ENCODE results near the gene VWA1. TPM values are rescaled to one million over a fixed set of nuclear protein-coding genes. Genes with fewer than 3 reads are reported as not detected.
A peak's percentile ranks its signal among the peaks of the same experiment; 100 is the strongest.

The VWA1 gene
- 20.5 TPM for total RNA-seq
- long read RNA-seq, full-length matches to known transcripts: 33 of 43 reads
- long read RNA-seq, partial matches to known transcripts: 9 of 43 reads
- long read RNA-seq, other reads (novel, unspliced or antisense): 1 of 43 reads

- peak; percentile 84 for DNase-seq (ENCODE audit: missing footprints)
- intact Hi-C loops (cut with DNase I): no loop called here
These were observed at the start of gene VWA1 for GRCh38 chr1:1435106-1435903. Gene VWA1, plus strand, starts transcription at chr1:1435690. Its CDS starts 59 bp downstream, at chr1:1435749.

GRCh38 chr1:1385931-1386330 is 49.6 kb upstream of the VWA1 start:
- ATAC-seq (no peak), DNase-seq (ENCODE audit: missing footprints) (no peak)
- intact Hi-C loops (cut with DNase I): no loop called here

More at GRCh38 chr1:1435106-1435903, at the start of gene VWA1:
- ATAC-seq: peak; percentile 65

- ATAC-seq (no peak), DNase-seq (ENCODE audit: missing footprints) (peak; percentile 47)
- intact Hi-C loops (cut with DNase I): no loop called here
These were observed 48.1 kb upstream of the VWA1 start for GRCh38 chr1:1387098-1388077.

GRCh38 chr1:1388078-1388472 is 47.4 kb upstream of the VWA1 start:
- ATAC-seq: no peak
- intact Hi-C loops (cut with DNase I): no loop called here
- DNase-seq (ENCODE audit: missing footprints): peak; percentile 40

- intact Hi-C loops (cut with DNase I): no loop called here
- DNase-seq (ENCODE audit: missing footprints) (no peak), ATAC-seq (no peak)
These were observed 44.8 kb upstream of the VWA1 start for GRCh38 chr1:1390675-1391074.

- ATAC-seq: no peak
- peak; percentile 54 for DNase-seq (ENCODE audit: missing footprints)
These were observed 44.3 kb upstream of the VWA1 start for GRCh38 chr1:1391225-1391624.

GRCh38 chr1:1393014-1393413 is 42.5 kb upstream of the VWA1 start:
- intact Hi-C loops (cut with DNase I): no loop called here
- DNase-seq (ENCODE audit: missing footprints) (peak; percentile 13), ATAC-seq (no peak)

More at GRCh38 chr1:1391225-1391624, 44.3 kb upstream of the VWA1 start:
- intact Hi-C loops (cut with DNase I): no loop called here

- intact Hi-C loops (cut with DNase I): no loop called here
- DNase-seq (ENCODE audit: missing footprints): no peak
- ATAC-seq: no peak
These were observed 42.1 kb upstream of the VWA1 start for GRCh38 chr1:1393428-1393827.

GRCh38 chr1:1394116-1394515 is 41.4 kb upstream of the VWA1 start:
- intact Hi-C loops (cut with DNase I): no loop called here
- DNase-seq (ENCODE audit: missing footprints): no peak
- no peak for ATAC-seq

GRCh38 chr1:1395166-1395565 is 40.3 kb upstream of the VWA1 start:
- DNase-seq (ENCODE audit: missing footprints) (peak; percentile 55), ATAC-seq (no peak)
- intact Hi-C loops (cut with DNase I): no loop called here

- DNase-seq (ENCODE audit: missing footprints): peak; percentile 58
- ATAC-seq: no peak
- intact Hi-C loops (cut with DNase I): no loop called here
These were observed 37.5 kb upstream of the VWA1 start for GRCh38 chr1:1397839-1398523.

GRCh38 chr1:1398677-1399186 is 36.8 kb upstream of the VWA1 start:
- no peak for ATAC-seq
- no peak for DNase-seq (ENCODE audit: missing footprints)
- intact Hi-C loops (cut with DNase I): no loop called here

- DNase-seq (ENCODE audit: missing footprints) (peak; percentile 100), ATAC-seq (peak; percentile 97)
- intact Hi-C loops (cut with DNase I): no loop called here
These were observed 36.2 kb upstream of the VWA1 start, which contains the start of gene CCNL2 for GRCh38 chr1:1399187-1399871. Gene CCNL2, minus strand, starts transcription at chr1:1399335. Its CDS starts 29 bp downstream, at chr1:1399306.

GRCh38 chr1:1399872-1400575 is 35.5 kb upstream of the VWA1 start:
- intact Hi-C loops (cut with DNase I): no loop called here
- ATAC-seq (no peak), DNase-seq (ENCODE audit: missing footprints) (peak; percentile 58)

GRCh38 chr1:1400576-1401456 is 34.7 kb upstream of the VWA1 start:
- peak; percentile 50 for DNase-seq (ENCODE audit: missing footprints)
- ATAC-seq: no peak
- intact Hi-C loops (cut with DNase I): no loop called here

- DNase-seq (ENCODE audit: missing footprints): peak; percentile 62
- intact Hi-C loops (cut with DNase I): no loop called here
- ATAC-seq: no peak
These were observed 34.0 kb upstream of the VWA1 start for GRCh38 chr1:1401457-1402010.
